Measurements from ENCODE around the gene HIVEP2.

The HIVEP2 gene

GRCh38 chr6:142833054-142833453 lies 111.9 kb downstream of the HIVEP2 start:
- no peak overlapping the region for H3K4me3 ChIP-seq (ENCODE audit: low read length)
- no peak for DNase-seq (ENCODE audit: low read depth)
- TF ChIP-seq CTCF (conservative IDR thresholded peaks at IDR 0.05; ENCODE audit: low read depth, low read length) = no peak

- no peak for DNase-seq (ENCODE audit: low read depth)
- no peak for TF ChIP-seq CTCF (conservative IDR thresholded peaks at IDR 0.05; ENCODE audit: low read depth, low read length)
- no peak overlapping the region for H3K4me3 ChIP-seq (ENCODE audit: low read length)
These were observed 114.2 kb downstream of the HIVEP2 start for GRCh38 chr6:142830807-142831206.

- DNase-seq (ENCODE audit: low read depth) = no peak
- TF ChIP-seq CTCF (conservative IDR thresholded peaks at IDR 0.05; ENCODE audit: low read depth, low read length) = no peak
- no peak overlapping the region for H3K4me3 ChIP-seq (ENCODE audit: low read length)
These were observed 114.8 kb downstream of the HIVEP2 start for GRCh38 chr6:142830116-142830710.

- TF ChIP-seq CTCF (conservative IDR thresholded peaks at IDR 0.05; ENCODE audit: low read depth, low read length) = no peak
- no peak overlapping the region for H3K4me3 ChIP-seq (ENCODE audit: low read length)
- no peak for DNase-seq (ENCODE audit: low read depth)
These were observed 115.4 kb downstream of the HIVEP2 start for GRCh38 chr6:142829556-142829955.

- TF ChIP-seq CTCF (conservative IDR thresholded peaks at IDR 0.05; ENCODE audit: low read depth, low read length) = no peak
- no peak overlapping the region for H3K4me3 ChIP-seq (ENCODE audit: low read length)
- DNase-seq (ENCODE audit: low read depth) = no peak
These were observed 117.0 kb downstream of the HIVEP2 start for GRCh38 chr6:142827991-142828390.

GRCh38 chr6:142827369-142827768 lies 117.6 kb downstream of the HIVEP2 start:
- no peak for DNase-seq (ENCODE audit: low read depth)
- no peak for TF ChIP-seq CTCF (conservative IDR thresholded peaks at IDR 0.05; ENCODE audit: low read depth, low read length)

GRCh38 chr6:142825760-142826159 lies 119.2 kb downstream of the HIVEP2 start:
- no peak for DNase-seq (ENCODE audit: low read depth)
- H3K4me3 ChIP-seq (ENCODE audit: low read length) = no peak overlapping the region
- no peak for TF ChIP-seq CTCF (conservative IDR thresholded peaks at IDR 0.05; ENCODE audit: low read depth, low read length)

More at GRCh38 chr6:142827369-142827768, 117.6 kb downstream of the HIVEP2 start:
- no peak overlapping the region for H3K4me3 ChIP-seq (ENCODE audit: low read length)

All from retinal pigment epithelial cell (primary cell).